Activated CD4-positive, alpha-beta T cell treated with anti-CD3 and anti-CD28 coated beads, Interleukin-2, amount 50 U/mL, for 16 hours (primary cell): Measurements from ENCODE around the gene DVL2.
"Not testable (repeated sequence)": the region's sequence is repeated elsewhere in the genome, so short reads cannot be mapped to it uniquely, and the experiment has no call there.

Experiments
- DNase-seq: peaks from one replicate; pipeline ENCODE4 v3.0.0-alpha.2; 2020

The DVL2 gene

DNA sequence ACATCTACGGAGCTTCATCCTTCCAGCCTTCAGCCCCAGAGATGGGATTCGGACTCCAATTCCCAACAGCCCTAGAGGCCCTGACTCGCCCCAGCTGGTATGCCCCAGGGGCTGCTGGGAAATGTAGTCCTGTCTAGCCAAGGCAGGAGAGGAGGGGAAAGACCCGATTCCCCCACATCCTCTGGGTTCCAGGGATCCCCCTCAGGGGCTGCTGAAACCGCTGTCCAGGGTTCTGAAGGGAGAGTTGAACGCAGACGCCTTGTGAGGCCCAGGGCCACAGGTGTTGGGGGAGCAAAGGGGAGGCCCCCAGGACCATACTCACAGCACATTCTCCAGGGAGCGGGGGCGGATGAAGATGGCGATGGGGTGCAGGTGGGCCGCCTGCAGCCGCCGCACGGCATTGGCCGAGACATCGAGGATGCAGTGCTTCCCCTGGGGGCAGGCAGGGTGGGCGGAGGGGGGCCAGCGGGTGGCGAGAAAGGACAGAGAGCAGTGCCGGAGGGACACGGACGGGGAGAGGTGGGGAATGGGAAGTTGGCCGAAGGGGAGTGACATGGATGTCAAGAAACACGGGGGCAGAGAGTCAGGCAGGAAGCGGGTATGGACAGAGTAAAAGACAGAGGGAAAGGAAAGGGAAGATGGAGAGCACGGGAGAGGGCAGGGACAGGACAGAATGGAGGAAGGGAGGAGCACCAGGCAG lies 42.6 kb downstream of the DVL2 start:
- DNase-seq = peak; percentile 25

DNA sequence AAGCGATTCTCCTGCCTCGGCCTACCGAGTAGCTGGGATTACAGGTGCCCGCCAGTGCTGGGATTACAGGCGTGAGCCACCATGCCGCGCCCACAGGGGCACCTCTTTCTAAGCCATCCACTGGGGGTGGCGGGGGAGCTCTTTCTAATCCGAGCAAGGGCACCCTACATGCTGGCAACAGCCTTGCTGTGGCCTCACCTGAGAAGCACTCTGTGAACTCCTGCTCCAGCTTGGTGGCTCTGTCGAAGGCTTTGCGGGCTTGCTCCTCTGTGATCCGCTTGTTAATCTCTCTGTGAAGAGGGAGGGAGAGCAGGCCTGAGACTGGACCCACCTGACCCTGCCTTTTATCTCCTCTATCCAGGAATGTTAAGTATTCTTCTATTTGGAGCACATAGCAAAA lies 43.2 kb downstream of the DVL2 start:
- no peak for DNase-seq

GRCh38 chr17:7190276-7190917 lies 43.9 kb downstream of the DVL2 start:
- DNase-seq = no peak

DNA sequence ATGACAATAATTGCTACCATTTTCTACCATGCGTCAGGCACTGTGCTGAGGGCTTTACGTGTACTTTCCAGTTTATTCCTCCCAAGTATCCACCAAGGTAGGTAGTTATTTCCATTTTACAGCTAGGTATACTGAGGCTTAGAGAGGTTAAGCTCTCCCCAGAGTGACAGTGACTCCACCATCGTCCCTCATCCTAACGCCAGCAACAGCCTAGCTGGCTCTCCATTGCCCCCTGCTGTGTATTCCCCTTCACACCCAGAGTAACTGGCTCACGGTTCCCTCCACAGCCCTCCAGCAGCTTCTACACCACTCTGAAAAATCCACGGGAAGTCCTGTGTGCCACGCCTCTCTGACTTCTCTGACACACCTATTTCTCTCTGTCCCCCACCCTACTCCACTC lies 48.1 kb downstream of the DVL2 start:
- no peak for DNase-seq

- DNase-seq = no peak
Measured at GRCh38 chr17:7184647-7185046, 49.7 kb downstream of the DVL2 start.

GRCh38 chr17:7184091-7184488 lies 50.2 kb downstream of the DVL2 start:
- DNase-seq = no peak

DNA sequence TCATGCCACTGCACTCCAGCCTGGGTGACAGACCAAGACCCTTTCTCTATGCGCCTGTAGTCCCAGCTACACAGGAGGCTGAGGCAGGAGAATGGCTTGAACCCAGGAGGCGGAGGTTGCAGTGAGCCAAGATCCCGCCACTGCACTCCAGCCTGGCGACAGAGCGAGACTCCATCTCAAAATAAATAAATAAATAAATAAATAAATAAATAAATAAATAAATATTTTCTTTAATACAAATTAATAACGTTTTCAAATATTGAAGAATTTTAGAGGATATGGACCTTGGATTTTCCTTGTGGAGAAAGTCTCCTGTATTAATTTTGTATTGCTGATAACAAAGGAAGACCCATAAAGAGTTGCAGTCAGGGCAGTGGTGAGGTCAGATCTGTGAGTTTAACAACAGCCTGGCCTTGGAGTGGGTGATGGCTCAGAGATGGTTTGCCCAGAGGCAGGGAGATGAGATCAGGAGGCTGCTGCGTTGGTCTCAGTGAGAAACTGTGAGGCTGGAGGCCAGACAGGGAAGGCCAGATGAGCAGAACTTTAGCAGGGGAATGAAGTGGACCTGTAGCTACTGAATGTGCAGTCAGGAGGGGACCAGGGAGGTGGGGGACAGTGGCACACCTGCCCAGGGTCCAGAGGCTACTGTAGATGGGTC lies 50.8 kb downstream of the DVL2 start:
- no peak for DNase-seq

GRCh38 chr17:7182101-7182500 lies 52.2 kb downstream of the DVL2 start:
- not testable (repeated sequence) for DNase-seq

- DNase-seq = no peak
Measured at GRCh38 chr17:7179317-7180254, 54.7 kb downstream of the DVL2 start, which contains the start of gene ASGR1. TSS of gene ASGR1 (minus strand) at chr17:7179370. CDS start at chr17:7178563, 807 bp downstream.

DNA sequence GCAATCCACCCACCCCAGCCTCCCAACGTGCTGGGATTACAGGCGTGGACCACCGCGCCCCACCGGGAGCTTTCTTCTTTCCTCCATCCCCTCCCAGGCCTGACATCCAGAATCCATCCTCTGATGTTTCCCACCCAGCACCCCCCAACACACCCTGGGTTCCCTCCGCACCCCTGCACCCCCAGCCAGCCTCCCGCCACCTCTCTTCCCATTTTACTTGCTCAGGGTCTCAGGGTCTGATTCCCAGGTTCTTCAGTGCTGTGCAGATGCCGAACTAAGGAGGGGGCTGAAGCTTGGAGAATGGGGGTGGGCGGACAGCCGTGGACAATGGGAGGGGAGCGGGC lies 55.4 kb downstream of the DVL2 start:
- no peak for DNase-seq

- no peak for DNase-seq
Measured at GRCh38 chr17:7177954-7178477, 56.3 kb downstream of the DVL2 start.

DNA sequence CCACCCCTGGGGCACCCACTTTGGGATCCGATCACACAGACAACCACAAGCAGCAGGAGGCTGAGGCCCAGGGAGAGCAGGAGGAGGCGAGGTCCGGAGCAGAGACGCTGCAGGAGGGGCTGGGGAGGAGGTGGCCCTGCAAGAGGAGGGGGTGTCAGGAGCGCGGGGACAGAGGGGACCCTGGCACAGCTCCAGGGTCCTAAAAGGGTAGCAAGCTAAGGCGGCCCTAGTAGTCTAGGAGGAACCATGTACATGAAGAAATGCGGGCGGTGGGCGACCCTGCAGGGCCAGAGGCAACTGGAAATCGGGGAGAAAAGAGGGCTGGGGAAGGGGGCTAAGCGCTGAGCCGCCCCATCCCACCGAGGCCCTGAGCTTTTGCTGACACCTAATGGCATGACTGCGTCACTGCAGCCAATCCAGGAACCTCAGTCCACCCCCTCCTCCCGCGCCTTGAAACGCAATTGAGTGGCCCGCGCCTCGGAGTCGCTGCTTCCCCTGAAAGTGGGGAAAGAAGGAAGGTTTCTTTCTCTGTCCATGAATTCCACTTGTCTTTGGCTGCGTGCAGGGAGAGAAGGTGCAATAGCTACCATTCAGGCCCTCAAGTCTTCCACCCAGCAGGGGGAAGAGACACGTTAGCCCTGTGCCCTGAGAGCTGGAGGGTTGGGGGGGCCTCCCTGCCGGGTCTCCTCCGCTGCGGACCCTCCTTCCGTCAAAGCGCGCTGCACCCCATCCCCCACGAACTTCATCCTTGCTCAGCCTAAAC lies 56.9 kb downstream of the DVL2 start:
- DNase-seq = peak; percentile 62

DNA sequence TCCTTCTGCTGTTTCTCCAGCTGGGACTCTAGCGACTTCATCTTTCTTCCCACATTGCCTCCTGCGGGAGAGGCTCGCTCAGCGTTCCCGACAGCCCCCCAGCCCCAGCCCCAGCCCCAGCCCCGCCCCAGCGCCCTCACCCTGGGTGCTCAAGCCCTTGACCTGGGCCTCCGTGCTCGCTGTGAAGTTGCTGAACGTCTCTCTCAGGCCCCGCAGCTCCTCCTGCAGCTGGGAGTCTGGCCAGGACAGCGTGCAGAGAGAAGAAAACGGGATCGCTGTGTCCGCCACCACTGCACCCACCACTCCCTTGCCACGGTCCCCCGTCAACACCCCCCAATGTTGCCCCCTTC lies 57.5 kb downstream of the DVL2 start:
- DNase-seq = no peak

DNA sequence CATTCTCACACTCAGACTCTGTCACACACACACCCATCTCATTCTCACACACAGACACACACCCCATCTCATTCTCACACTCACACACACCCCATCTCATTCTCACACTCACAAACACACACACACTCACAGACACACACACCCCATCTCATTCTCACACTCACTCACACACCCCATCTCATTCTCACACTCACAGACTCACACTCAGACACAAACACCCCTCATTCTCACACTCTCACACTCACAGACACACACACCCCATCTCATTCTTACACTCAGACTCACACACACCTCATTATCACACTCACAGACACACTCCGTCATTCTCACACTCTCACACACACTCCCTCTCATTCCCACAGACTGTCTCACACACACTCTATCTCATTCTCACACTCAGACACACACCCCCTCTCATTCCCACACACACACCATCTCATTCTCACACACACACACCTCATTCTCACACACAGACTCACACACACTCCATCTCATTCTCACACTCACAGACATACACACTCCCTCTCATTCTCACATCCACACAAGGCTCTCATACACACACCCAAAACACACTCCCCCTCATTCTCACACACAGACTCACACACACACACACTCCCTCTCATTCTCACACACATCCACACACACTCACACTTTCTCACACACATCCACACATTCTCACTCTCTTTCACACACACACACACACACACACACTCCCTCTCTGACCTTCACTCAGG lies 58.0 kb downstream of the DVL2 start:
- DNase-seq = no peak
